Glomerular endothelial cell (primary cell): ENCODE data around the gene ATG10. TPM values are rescaled to one million over a fixed set of nuclear protein-coding genes. Genes with fewer than 3 reads are reported as not detected.
"Not testable (repeated sequence)": the region's sequence is repeated elsewhere in the genome, so short reads cannot be mapped to it uniquely, and the experiment has no call there.

Experiments
- DNase-seq: peaks from one replicate; pipeline ENCODE4 v3.0.0-alpha.2; 2011; ENCODE audit warnings: low read depth, low spot score; ENCODE audit errors: extremely low read depth
- total RNA-seq: library from RNA; depleted of rRNA; stranded (reverse); fragments of >200 nt; gene quantifications from 2 replicates; pipeline ENCODE4 v1.2.3, GENCODE V29; 2015

Gene ATG10
- total RNA-seq, 1 donor from 2014 or later = 4.6 TPM

DNA sequence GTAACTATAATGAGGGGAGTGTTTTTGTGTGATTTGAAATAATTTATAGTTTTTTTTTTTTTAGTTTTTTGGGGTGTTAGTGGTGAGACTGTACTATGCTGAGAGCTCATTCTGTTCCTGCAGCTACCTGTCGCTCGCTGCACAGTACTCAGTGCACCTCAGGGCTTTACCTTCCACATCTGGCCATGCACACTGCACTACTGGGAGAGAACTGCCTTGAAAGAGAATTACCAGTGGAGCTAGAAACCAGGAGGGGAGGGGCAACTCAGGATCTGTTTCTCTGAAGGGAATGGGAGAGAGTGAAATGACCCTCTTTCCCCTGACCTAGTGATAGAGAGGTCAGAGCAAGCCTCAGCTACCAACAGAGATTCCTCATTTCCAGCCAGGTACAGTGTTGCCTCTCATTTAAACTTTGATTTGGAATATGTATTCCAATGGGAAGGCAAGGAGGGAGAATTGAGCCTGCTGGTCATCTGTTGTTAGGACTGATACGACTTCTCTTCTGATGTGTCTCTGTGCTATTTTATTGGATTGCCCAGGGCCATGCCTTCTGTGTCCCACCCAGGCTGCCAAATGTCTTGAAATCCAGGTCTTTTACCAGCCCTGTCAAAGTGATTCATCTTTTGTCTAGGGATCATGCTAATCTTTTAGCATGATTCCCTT lies 8.9 kb downstream of the ATG10 start:
- no peak for DNase-seq

DNA sequence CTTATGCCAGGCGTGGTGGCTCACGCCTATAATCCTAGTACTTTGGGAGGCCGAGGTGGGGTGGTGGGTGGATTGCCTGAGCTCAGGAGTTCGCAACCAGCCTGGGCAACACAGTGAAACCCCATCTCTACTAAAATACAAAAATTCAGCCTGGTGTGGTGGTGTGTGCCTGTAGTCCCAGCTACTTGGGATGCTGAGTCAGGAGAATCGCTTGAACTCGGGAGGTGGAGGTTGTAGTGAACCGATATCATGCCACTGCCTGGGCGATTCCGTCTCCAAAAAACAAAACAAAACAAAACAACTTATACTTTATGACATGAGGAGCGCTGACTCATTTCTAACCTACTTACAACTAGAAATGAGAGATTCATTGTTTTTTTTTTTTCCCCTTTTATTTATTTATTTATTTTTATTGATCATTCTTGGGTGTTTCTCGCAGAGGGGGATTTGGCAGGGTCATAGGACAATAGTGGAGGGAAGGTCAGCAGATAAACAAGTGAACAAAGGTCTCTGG lies 10.4 kb downstream of the ATG10 start:
- not testable (repeated sequence) for DNase-seq

DNA sequence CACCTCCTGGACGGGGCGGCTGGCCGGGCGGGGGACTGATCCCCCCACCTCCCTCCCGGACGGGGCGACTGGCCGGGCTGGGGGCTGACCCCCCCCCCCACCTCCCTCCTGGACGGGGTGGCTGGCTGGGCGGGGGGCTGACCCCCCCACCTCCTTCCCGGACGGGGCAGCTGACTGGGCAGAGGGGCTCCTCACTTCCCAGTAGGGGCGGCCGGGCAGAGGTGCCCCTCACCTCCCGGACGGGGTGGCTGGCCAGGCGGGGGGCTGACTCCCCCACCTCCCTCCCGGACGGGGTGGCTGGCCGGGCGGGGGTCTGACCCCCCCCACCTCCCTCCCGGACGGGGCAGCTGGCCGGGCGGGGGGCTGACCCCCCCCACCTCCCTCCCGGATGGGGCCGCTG lies 11.3 kb downstream of the ATG10 start:
- DNase-seq = not testable (repeated sequence)

DNA sequence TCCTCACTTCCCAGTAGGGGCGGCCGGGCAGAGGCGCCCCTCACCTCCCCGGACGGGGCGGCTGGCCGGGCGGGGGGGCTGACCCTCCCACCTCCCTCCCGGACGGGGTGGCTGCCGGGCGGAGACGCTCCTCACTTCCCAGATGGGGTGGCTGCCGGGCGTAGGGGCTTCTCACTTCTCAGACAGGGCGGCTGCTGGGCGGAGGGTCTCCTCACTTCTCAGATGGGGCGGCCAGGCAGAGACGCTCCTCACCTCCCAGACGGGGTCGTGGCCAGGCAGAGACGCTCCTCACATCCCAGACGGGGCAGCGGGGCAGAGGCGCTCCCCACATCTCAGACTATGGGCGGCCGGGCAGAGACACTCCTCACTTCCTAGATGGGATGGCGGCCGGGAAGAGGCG lies 11.7 kb downstream of the ATG10 start:
- not testable (repeated sequence) for DNase-seq

DNA sequence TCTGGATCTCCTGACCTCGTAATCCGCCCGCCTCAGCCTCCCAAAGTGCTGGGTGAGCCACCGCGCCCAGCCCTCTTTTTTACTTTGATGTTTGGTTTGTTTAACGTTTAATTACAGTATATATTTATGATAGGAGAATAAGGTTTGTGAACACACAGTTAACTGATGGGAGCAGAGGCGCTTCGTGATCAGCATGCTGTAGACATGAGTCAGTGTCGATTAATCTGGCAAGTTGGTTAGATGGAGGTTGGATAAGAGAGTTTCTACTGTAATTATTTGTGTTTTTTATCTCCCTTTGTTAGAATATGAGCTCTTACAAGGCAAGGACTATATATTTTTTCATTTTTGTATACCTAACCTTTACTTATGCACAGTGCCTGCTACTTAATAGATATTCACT lies 14.3 kb downstream of the ATG10 start:
- DNase-seq = no peak

DNA sequence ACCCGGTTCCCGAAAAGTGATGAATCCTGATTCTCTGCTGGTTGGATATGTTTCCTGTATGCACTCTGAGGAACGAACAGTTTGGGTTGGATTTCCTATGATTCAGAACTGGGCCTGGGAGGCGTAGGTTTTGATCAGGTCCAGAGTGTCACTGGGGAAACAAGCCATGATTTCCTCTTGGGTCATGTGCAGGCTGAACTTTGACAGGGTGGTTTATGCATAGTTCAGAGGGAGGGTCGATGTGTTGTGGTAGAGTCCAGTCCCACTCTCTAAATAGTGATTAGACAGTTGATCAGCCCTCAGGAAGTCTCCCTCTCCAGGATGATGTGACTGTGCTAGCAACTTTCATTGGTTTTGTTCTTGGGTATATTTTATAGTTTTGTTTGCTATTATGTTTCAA lies 17.4 kb downstream of the ATG10 start:
- DNase-seq = no peak

DNA sequence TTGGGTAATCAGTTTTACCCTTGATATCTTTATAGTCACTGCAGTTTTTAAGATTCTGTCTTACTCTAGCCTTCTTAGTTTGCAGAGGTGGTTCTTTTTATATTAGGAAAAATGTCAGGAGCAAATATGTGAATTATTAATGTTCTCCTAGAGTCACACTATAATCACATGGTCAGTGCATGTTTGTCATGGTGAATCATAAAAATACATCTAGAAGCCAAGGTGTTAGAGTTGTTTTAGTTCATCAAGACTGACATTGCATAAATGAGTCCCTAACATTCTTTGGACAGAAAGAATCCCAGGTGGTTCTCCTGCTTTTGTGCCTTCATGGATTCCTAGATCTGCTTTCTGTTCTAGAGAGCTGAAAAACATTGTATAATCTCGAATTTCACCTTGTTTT lies 22.9 kb downstream of the ATG10 start:
- no peak for DNase-seq

DNA sequence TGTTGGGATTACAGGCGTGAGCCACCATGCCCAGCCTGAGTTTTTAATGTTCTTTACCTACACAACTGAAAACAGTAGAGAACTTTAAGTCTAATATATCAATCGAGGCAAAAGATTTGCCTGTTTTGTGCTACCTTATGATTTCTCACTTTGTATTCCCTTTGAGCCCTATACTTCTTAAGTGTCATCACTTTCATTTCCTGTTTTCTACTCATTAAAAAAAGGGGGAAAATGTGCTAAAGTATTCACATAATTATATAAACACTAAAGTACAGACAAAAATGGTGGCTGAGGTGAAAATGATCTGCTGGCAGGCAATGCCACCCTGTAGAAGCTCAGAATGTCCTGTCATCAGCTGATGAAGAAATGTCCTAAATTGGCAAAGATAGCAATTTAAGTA lies 23.6 kb downstream of the ATG10 start:
- DNase-seq = no peak

DNA sequence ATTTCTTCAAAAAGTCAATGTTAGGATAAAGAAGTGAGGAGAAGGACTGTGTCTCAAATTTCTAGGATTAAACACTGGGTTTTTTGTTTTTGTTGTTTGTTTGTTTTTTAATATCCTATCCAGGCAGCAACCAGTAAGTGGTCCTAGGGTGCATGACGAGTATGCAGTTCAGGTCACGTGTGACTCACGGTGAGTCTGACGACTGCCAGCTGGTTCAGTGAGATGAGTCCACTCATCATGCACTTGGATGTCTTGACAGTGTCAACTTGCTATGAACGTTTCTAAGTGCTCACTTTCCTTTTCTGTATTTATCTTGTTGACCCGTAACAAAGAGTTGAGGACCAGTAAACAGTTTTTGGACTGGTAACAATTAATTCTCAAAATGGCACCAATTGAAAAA lies 32.7 kb downstream of the ATG10 start:
- DNase-seq = no peak

DNA sequence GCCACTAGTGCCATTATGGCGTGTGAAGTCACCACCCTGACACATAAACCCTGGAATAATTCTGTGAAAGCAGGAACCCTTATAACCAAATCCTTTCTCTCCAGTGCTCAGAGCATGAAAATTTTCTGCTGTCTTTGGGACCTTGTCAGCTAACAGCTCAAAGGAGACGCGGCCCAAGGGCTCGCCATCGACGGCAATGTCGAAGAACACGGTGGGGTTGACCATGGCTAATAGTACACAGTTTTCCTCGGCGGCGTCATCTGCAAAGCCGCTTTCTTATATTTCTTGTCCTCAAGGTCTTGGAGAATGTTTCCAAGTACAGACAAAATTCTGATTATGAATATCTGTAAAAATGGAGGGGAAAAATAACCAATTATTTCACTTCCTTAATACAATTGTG lies 38.0 kb downstream of the ATG10 start:
- not testable (repeated sequence) for DNase-seq

DNA sequence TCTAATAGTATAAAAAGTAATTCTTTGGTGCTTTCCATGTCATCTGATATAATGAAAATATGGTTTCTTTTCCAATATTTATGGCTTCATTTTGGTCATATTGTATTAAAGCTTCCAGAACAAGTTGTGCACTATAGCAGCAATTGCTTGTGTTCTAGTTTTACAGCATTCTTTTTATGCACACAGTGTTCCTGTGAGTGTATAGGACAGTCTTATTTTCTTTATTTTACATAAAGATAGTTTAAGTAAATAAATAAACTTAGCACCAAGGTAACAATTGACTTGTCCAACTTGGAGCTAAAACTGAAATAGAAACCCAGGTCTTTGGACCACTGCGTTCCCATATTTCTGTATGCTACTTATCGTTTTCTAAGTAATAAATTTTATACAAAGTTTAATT lies 38.9 kb downstream of the ATG10 start:
- no peak for DNase-seq

DNA sequence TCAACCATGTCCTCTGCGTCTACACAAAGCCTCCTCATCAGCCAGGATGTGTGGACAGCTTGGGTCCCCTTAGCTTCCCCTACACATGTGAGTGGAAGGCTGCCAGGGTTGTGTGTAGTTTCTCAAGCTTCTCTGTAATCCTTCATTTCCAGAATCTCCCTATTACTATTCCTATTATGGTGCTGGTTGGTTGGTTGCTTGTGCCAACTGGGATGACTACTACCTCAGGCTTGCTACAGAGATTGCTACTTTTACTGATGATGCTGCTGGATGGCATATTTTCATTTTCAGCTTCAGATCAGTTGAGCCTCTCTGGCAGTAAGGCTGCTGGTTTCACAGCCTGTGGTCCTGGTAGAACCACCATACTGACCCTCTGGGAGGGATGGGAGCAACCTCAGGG lies 39.9 kb downstream of the ATG10 start:
- no peak for DNase-seq

DNA sequence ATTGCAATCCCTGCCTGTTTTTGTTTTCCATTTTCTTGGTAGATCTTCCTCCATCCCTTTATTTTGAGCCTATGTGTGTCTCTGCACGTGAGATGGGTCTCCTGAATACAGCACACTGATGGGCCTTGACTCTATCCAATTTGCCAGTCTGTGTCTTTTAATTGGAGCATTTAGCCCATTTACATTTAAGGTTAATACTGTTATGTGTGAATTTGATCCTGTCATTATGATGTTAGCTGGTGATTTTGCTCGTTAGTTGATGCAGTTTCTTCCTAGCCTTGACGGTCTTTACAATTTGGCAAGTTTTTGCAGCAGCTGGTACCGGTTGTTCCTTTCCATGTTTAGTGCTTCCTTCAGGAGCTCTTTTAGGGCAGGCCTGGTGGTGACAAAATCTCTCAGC lies 42.8 kb downstream of the ATG10 start:
- DNase-seq = not testable (repeated sequence)

DNA sequence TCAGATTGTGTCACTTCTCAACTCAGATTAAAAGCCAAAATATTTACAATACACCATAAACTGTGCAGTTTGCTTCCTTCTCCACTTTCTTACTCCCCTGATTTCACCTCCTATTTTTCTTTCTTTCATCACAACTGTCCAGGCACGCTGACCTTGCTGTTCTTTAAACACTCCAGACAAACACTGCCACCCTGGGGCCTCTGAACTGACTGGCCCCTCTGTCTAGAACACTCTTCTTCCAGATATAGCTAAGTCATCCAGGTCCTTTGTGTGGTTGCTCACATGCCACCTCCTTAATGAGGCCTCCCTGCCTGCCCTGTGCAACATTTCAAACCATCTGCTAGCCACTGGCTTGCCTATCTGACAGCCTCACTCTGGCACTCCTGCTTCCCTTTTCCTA lies 46.6 kb downstream of the ATG10 start:
- no peak for DNase-seq

DNA sequence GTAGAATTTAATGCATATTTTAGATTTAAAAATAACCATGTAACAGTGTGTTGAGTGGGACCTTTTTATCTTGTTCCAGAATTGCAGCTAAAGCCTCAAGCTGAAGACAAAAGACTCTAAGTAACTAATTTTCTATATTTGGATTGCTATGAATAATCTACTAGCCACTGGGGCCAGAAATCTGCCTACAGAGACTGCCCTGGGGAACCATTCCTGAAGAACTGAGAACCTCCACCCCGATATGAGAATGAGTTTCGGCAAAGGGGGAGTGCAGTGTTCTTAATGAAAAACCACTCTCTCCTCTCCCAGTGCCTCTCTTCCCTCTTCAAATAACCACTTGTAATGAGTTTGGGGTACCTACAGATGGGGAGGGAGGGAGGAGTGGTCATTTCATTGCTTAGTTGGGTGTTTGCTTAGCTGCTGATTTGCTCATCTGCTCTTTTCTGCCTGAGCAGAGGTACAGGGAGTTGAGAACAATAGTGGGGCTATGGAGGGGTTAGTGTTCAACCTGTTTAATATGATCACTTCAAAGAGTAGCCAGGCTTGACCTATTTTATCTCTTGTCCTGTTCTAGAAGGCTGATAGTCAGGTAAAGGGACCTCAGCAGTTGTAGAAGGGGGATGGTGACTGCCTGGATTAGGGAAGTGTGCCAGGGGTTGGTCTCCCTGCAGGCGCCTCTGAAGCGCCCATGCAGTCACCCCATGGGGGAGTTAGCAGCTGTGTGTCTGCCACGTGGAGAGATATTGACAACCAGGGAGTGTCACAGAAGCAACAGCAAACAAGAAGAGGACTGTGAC lies 47.7 kb downstream of the ATG10 start:
- DNase-seq = no peak

DNA sequence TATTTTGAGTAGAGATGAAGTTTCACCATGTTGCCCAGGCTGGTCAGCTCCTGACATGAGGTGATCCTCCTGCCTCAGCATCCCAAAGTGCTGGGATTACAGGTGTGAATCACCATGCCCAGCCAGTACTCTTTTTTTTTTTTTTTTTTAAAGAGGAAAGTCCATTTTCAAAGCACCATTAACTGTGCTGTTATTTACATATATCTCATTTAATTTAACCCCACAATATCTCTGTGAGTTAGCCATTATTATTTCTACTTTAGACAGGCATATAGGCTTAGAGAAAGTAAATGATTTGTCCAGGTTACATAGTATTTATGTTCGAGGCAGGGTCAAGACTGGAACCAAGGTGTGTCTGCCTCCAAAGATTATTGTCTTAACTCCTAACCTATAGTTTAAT lies 50.7 kb downstream of the ATG10 start:
- no peak for DNase-seq

DNA sequence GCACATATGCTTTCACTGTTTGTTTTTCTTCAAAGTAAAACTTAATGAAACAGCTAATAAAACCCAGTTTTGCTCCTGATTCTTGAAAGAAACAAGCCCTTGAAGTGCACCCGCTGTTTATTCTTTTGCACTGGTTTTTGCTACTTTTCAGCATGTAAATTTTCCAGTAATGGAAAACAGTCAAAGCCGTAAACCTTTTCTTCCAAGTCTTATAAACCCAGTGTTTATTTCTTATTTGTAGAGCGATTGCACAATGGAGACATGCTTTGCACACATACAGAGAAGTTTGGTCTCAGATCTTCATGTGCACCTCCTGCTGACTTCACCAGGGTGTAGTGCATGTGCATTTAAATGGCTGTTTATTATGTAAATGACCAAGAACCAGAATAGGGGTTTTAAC lies 51.8 kb downstream of the ATG10 start:
- no peak for DNase-seq

DNA sequence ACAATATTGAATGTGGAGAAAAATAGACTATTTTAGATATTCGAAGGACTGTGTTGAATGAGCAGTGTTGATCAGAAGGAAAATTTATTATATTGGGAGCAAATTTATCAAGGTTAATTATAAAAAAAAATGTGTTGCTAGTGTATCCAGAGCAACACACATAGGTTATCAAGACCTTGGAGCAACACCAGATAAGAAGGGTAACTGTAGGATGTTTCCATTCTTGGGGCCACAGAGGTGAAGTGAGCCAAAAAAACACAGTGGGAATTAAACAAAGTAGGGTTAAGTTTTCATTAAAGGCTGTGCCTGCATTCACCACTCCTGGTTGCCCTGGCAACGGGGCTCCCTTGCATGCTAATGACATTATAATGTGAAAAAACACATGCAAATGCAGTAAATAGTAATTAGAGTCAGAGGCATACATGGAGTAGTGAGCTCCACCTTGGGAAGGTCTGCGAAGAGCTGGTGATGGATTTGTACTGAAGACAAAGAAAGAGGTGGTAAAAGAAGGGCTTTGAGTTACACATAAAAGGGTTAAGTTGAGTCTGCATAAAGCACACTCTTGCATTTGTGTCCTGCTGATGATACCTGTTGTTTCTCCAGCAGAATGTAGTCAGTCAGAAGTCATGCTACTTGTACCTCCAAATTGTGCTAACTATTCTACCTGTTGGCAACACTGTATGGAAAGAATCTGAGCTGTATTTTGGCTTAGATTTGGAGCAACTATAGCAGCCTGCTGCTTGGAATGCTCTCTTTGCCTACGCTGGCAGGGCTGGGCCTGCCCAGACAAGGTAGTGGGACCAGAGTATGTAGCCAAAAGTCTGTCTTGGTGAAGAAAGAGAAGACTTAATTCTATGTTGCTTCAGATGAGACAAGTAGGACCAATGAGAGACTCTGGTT lies 59.6 kb downstream of the ATG10 start:
- DNase-seq = no peak

DNA sequence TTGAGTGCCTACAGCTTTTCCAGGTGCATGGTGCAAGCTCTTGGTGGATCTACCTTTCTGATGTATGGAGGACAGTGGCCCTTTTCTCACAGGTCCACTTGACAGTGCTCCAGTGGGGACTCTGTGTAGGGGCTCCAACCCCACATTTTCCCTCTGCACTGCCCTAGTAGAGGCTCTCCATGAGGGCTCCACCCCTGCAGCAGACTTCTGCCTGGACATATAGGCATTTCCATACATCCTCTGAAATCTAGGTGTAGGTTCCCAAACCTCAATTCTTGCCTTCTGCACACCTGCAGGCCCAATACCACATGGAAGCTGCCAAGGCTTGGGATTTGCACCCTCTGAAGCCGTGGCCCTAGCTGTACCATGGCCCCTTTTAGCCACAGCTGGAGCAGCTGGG lies 71.1 kb downstream of the ATG10 start:
- not testable (repeated sequence) for DNase-seq

DNA sequence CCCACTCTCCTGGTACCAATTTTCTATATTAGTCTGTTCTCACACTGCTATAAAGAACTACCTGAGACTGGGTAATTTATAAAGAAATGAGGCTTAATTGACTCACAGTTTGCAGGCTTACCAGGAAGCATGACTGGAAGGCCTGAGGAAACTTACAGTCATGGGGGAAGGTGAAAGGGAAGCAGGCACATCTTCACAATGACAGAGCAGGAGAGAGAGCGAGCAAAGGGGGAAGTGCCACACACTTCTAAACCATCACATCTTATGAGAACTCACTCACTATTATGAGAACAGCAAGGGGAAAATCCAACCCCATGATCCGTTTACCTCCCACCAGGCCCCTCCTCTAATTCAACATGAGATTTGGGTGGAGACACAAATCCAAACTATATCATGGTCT lies 72.2 kb downstream of the ATG10 start:
- no peak for DNase-seq

DNA sequence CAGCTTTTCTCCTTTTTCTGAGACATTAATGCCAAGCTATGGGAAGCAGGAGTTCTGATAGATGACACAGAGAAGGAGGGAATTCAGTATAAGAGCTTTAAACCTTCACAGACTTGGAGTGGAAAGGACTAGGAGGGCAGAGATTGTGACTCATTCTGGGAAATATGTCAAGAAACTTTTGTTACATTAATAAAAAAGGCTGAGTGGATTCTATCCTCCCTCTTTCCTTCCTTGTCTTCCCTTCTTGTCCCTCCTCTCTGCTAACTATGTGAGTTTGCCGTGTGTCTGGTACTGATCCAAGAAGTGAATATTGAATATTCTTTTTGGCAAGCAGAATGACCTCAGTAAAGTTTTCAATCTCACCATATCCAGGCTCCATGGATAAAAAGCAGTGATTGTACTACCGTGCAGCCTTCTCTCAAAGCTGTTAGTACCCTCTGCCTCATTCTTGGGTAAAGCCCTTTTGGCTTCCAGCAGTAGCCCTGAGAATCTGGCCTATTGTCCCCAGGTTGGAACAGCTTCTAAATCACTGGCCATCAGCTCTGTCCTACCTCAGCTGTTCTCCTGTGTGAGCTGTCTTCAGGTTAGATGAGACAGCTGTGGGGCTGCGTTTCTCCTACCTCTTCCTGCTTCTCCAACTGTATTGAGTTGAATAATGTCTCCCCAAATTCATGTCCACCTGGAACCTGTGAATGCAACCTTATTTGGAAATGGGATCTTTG lies 73.9 kb downstream of the ATG10 start:
- no peak for DNase-seq
